H9 (cell line): ENCODE measurements around the gene PEX12. TPM values are rescaled to one million over a fixed set of nuclear protein-coding genes. Genes with fewer than 3 reads are reported as not detected.

Experiments used
- DNase-seq: peaks from one replicate; pipeline ENCODE4 v3.0.0-alpha.2; 2017
- H2AFZ ChIP-seq: one replicate; pipeline ENCODE4 v1.6.1; 2013; ENCODE audit warnings: mild to moderate bottlenecking, low read length, control low read depth, moderate library complexity
- H2AK5ac ChIP-seq: 2 replicates; pipeline ENCODE4 v1.6.1; 2013; ENCODE audit warnings: low read length, control low read depth, mixed read lengths; ENCODE audit not compliant: insufficient read length
- H2BK120ac ChIP-seq: one replicate; pipeline ENCODE4 v1.6.1; 2013; ENCODE audit warnings: low read depth, mild to moderate bottlenecking, low read length, control low read depth, inconsistent platforms; ENCODE audit not compliant: poor library complexity, severe bottlenecking
- H2BK12ac ChIP-seq: 2 replicates; pipeline ENCODE4 v1.6.1; 2013; ENCODE audit warnings: low read length, control low read depth, mixed read lengths, low read depth; ENCODE audit not compliant: insufficient read length
- H2BK15ac ChIP-seq: 2 replicates; pipeline ENCODE4 v1.6.1; 2013; ENCODE audit warnings: low read depth, low read length, control low read depth
- H2BK20ac ChIP-seq: one replicate; pipeline ENCODE4 v1.6.1; 2013; ENCODE audit warnings: low read depth, mild to moderate bottlenecking, low read length, control low read depth, inconsistent platforms; ENCODE audit not compliant: poor library complexity, severe bottlenecking
- H2BK5ac ChIP-seq: 2 replicates; pipeline ENCODE4 v1.6.1; 2013; ENCODE audit warnings: low read length, control low read depth, mixed read lengths; ENCODE audit not compliant: insufficient read length
- H3K14ac ChIP-seq: 2 replicates; pipeline ENCODE4 v1.6.1; 2013; ENCODE audit warnings: low read length, control low read depth; ENCODE audit not compliant: insufficient read depth
- H3K18ac ChIP-seq: 2 replicates; pipeline ENCODE4 v1.6.1; 2013; ENCODE audit warnings: low read depth, mild to moderate bottlenecking, mixed read lengths, low read length, control low read depth; ENCODE audit not compliant: insufficient read length
- H3K23ac ChIP-seq: 2 replicates; pipeline ENCODE4 v1.6.1; 2013; ENCODE audit warnings: low read length, control low read depth, mixed read lengths, low read depth; ENCODE audit not compliant: insufficient read length
- H3K23me2 ChIP-seq: 2 replicates; pipeline ENCODE4 v1.6.1; 2013; ENCODE audit warnings: low read depth, mild to moderate bottlenecking, mixed read lengths, low read length, control low read depth; ENCODE audit not compliant: insufficient read length, poor library complexity, severe bottlenecking
- H3K27ac ChIP-seq: 2 replicates; pipeline ENCODE4 v1.5.1; 2013; ENCODE audit warnings: low read length, control low read depth, mixed read lengths, low read depth; ENCODE audit not compliant: insufficient read length
- H3K27me3 ChIP-seq: 2 replicates; pipeline ENCODE4 v1.6.1; 2013; ENCODE audit warnings: low read length, control low read depth, inconsistent platforms; ENCODE audit not compliant: insufficient read depth
- H3K4ac ChIP-seq: 2 replicates; pipeline ENCODE4 v1.6.1; 2013; ENCODE audit warnings: low read depth, mild to moderate bottlenecking, control low read depth, inconsistent platforms, low read length, moderate library complexity
- H3K4me1 ChIP-seq: 2 replicates; pipeline ENCODE4 v1.6.1; 2013; ENCODE audit warnings: low read length, control low read depth, inconsistent platforms; ENCODE audit not compliant: insufficient read depth
- H3K4me2 ChIP-seq: 2 replicates; pipeline ENCODE4 v1.6.1; 2013; ENCODE audit warnings: low read length, control low read depth, mixed read lengths; ENCODE audit not compliant: insufficient read length, insufficient read depth
- H3K56ac ChIP-seq: 2 replicates; pipeline ENCODE4 v1.6.1; 2013; ENCODE audit warnings: low read depth, mild to moderate bottlenecking, mixed read lengths, low read length, control low read depth; ENCODE audit not compliant: insufficient read length
- H3K79me1 ChIP-seq: 2 replicates; pipeline ENCODE4 v1.6.1; 2013; ENCODE audit warnings: low read depth, mild to moderate bottlenecking, moderate library complexity, low read length, control low read depth, inconsistent platforms; ENCODE audit not compliant: insufficient read depth, poor library complexity, severe bottlenecking
- H3K79me2 ChIP-seq: 2 replicates; pipeline ENCODE4 v1.6.1; 2013; ENCODE audit warnings: low read length, control low read depth, inconsistent platforms; ENCODE audit not compliant: insufficient read depth
- H3K9ac ChIP-seq: 2 replicates; pipeline ENCODE4 v1.6.1; 2013; ENCODE audit warnings: low read length, control low read depth, mixed read lengths; ENCODE audit not compliant: insufficient read length; ENCODE audit errors: extremely low read depth
- H3K9me3 ChIP-seq: one replicate; pipeline ENCODE4 v1.6.1; 2013; ENCODE audit warnings: low read depth, low read length, inconsistent platforms; ENCODE audit not compliant: control insufficient read depth
- H3T11ph ChIP-seq: one replicate; pipeline ENCODE4 v1.6.1; 2013; ENCODE audit warnings: mild to moderate bottlenecking, low read length, control low read depth, inconsistent platforms
- H4K20me1 ChIP-seq: one replicate; pipeline ENCODE4 v1.6.1; 2013; ENCODE audit not compliant: control insufficient read depth, insufficient read length, insufficient read depth
- H4K5ac ChIP-seq: 2 replicates; pipeline ENCODE4 v1.6.1; 2013; ENCODE audit warnings: low read depth, mild to moderate bottlenecking, mixed read lengths, low read length, control low read depth; ENCODE audit not compliant: insufficient read length
- H4K8ac ChIP-seq: replicated peaks from 2 replicates; pipeline ENCODE4 v1.6.1; 2013; ENCODE audit warnings: low read length, control low read depth, mixed read lengths, low read depth; ENCODE audit not compliant: insufficient read length
- H4K91ac ChIP-seq: 2 replicates; pipeline ENCODE4 v1.6.1; 2013; ENCODE audit warnings: low read depth, mild to moderate bottlenecking, moderate library complexity, mixed read lengths, low read length, control low read depth; ENCODE audit not compliant: insufficient read length
- H3K27ac Mint-ChIP-seq, 3 experiments: 2 replicates in 2 of 3; 3 replicates in 1 of 3; pipeline ENCODE4 v1.8.0; 2020 to 2021; ENCODE audit warnings: mixed read lengths in 3 of 3, mild to moderate bottlenecking in 1 of 3, moderate library complexity in 1 of 3
- H3K27me3 Mint-ChIP-seq: 2 replicates; pipeline ENCODE4 v1.8.0; 2021; ENCODE audit warnings: low read depth, mild to moderate bottlenecking, moderate library complexity, mixed read lengths
- H3K36me3 Mint-ChIP-seq, 3 experiments: 2 replicates in 2 of 3; 3 replicates in 1 of 3; pipeline ENCODE4 v1.8.0; 2020 to 2021; ENCODE audit warnings: low read depth in 3 of 3, mixed read lengths in 3 of 3; ENCODE audit not compliant: insufficient read depth in 1 of 3
- H3K4me1 Mint-ChIP-seq, 2 experiments: 2 replicates each; pipeline ENCODE4 v1.8.0; 2020; ENCODE audit warnings: mixed read lengths in 2 of 2
- H3K4me3 Mint-ChIP-seq, 2 experiments: 2 replicates in 1 of 2; 3 replicates in 1 of 2; pipeline ENCODE4 v1.8.0; 2020 to 2021; ENCODE audit warnings: mild to moderate bottlenecking in 2 of 2, mixed read lengths in 2 of 2, moderate library complexity in 1 of 2
- H3K9me3 Mint-ChIP-seq, 2 experiments: 2 replicates in 1 of 2; 3 replicates in 1 of 2; pipeline ENCODE4 v1.8.0; 2020; ENCODE audit warnings: mild to moderate bottlenecking in 2 of 2, mixed read lengths in 2 of 2, moderate library complexity in 1 of 2
- CTCF ChIP-seq: fragments of 200-600 bp; sonication (generic); conservative IDR thresholded peaks from 3 replicates; pipeline ENCODE4 v1.8.0; 2021; ENCODE audit warnings: antibody characterized with exemption, mild to moderate bottlenecking
- WGBS: extraction: QIAGEN DNeasy Blood & Tissue Kit; methylation state at CpG from one replicate; pipeline ENCODE4 v1.1.7; 2013; ENCODE audit warnings: missing lambda C conversion rate, low lambda C conversion rate, mixed read lengths; ENCODE audit not compliant: insufficient read length; ENCODE audit errors: extremely low coverage; 5-methylcytosine and 5-hydroxymethylcytosine counted together
- total RNA-seq: library from RNA; stranded (reverse); gene quantifications from 2 replicates; pipeline ENCODE4 v1.2.1, GENCODE V29; 2021

Gene PEX12
- total RNA-seq, 1 experiment from 2014 or later: 5.4 TPM

DNA sequence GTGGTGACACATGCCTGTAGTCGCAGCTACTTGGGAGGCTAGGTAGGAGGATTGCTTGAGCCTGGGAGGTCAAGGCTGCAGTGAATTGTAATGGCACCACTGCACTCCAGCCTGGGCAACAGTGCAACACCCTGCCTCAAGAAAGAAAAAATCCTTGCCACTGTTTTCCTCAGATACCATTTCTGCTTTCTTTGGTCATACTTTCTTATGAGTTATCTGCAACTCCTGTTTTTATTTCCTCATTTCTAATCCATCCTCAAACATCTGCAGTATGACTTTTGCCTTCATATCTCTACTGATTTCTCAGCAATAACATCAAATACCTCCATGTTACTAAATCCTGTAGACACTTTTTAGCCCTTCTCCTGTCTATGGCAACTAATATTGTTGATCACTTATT, 5.7 kb upstream of the PEX12 start:
- peaks cover 2% of the 10 kb centered on the region for H3K79me1 ChIP-seq
- H3K18ac ChIP-seq: no peak overlapping the region
- WGBS: no CpG with 5 or more reads among the region's 1 CpG

More for the DNA sequence above, 5.7 kb upstream of the PEX12 start:
- Histone ChIP-seq H4K8ac (no peak overlapping the region), H3K9ac (no peak overlapping the region), H3K79me2 (peaks cover 6% of the 10 kb centered on the region; the same call in 1 of the 2 replicates), H3K27me3 (no peaks in the 10 kb centered on the region), H4K5ac (no peak overlapping the region), H3K14ac (no peak overlapping the region), H3K4me2 (no peak overlapping the region), H2BK20ac (no peak overlapping the region), H3K9me3 (no peaks in the 10 kb centered on the region), H3K27ac (no peak overlapping the region), H3K4me1 (no peaks in the 10 kb centered on the region; the same call in 1 of the 2 replicates), H3K23me2 (no peaks in the 10 kb centered on the region), H4K20me1 (no peaks in the 10 kb centered on the region), H3K4ac (no peak overlapping the region), H2AK5ac (no peak overlapping the region), H2AFZ (no peak overlapping the region), H2BK5ac (no peak overlapping the region), H3T11ph (no peak overlapping the region), H2BK120ac (no peak overlapping the region), H4K91ac (no peak overlapping the region), H3K56ac (no peak overlapping the region), H2BK15ac (no peak overlapping the region), H2BK12ac (no peak overlapping the region), H3K23ac (no peak overlapping the region)
- H3K9me3 Mint-ChIP-seq: no peaks in the 10 kb centered on the region
- TF ChIP-seq CTCF: no peak
- no peak overlapping the region for H3K4me3 Mint-ChIP-seq
- H3K27ac Mint-ChIP-seq: no peak overlapping the region
- H3K27me3 Mint-ChIP-seq: peaks cover 8% of the 10 kb centered on the region
- no peak for DNase-seq
- H3K4me1 Mint-ChIP-seq: peaks cover 14 to 16% of the 10 kb centered on the region in 2 experiments
- no peaks in the 10 kb centered on the region for H3K36me3 Mint-ChIP-seq
